ENCODE measurements around the gene IBSP.

Gene IBSP

GRCh38 chr4:87783781-87784180 lies 15.6 kb upstream of the IBSP start:
- H3K27ac ChIP-seq = no peak overlapping the region
- no peak overlapping the region for H3K4me3 ChIP-seq (ENCODE audit: low read depth, low read length)
- no peak for TF ChIP-seq CTCF (IDR thresholded peaks at IDR 0.05; ENCODE audit: low read depth, low read length)
- H3K27me3 ChIP-seq (ENCODE audit: insufficient read depth, low read depth, severe bottlenecking) = no peaks in the 10 kb centered on the region
- H3K9me3 ChIP-seq (ENCODE audit: severe bottlenecking) = no peaks in the 10 kb centered on the region
- no peak for DNase-seq
- no peaks in the 10 kb centered on the region for H3K36me3 ChIP-seq

- H3K9me3 ChIP-seq (ENCODE audit: severe bottlenecking) = no peaks in the 10 kb centered on the region
- TF ChIP-seq CTCF (IDR thresholded peaks at IDR 0.05; ENCODE audit: low read depth, low read length) = no peak
- no peak overlapping the region for H3K27ac ChIP-seq
- H3K36me3 ChIP-seq = no peaks in the 10 kb centered on the region
- no peak for DNase-seq
- H3K4me3 ChIP-seq (ENCODE audit: low read depth, low read length) = no peak overlapping the region
- no peaks in the 10 kb centered on the region for H3K27me3 ChIP-seq (ENCODE audit: insufficient read depth, low read depth, severe bottlenecking)
These were observed 13.4 kb upstream of the IBSP start for GRCh38 chr4:87785731-87786509.

DNA sequence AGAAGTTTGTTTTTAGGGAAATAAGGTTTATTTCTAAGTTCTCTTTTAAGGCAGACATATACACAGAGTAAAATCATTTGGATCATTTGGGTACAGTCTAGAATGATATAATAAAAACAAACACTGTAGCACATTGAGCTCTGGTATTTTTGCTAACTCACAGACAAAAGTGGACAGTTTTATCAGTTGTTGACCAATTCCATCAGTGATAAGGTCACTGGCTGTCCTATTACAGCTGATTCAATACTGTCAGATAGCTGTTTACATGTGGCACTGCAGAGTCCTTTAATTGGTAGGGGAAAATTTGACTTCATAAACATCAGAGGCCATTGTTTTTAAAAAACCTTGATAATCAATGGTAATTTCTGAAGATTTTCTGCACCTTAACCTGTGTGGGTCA lies 3.5 kb downstream of the IBSP start:
- no peak for DNase-seq
- Histone ChIP-seq H3K4me3 (ENCODE audit: low read depth, low read length) (no peak overlapping the region), H3K9me3 (ENCODE audit: severe bottlenecking) (no peaks in the 10 kb centered on the region), H3K36me3 (no peaks in the 10 kb centered on the region), H3K27ac (no peak overlapping the region), H3K27me3 (ENCODE audit: insufficient read depth, low read depth, severe bottlenecking) (no peaks in the 10 kb centered on the region)
- TF ChIP-seq CTCF (IDR thresholded peaks at IDR 0.05; ENCODE audit: low read depth, low read length) = no peak

DNA sequence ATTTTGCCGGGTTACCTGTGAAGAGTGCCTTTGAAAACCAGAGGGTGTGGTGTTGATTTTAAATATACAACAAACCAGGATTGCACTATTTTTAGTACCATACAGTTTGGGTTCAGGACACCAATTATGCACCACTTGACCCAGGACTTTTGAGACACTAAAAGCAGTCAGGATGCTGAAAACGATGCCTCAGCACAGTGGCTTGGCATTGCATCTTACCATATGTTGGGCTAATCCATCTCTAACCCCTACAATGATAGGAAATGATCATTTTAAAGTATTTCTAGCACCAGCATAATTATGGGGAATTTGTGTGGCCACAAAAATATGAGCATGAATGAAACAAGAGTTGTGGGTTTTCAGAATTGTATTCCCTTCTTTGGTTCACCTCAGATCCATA lies 4.1 kb downstream of the IBSP start:
- no peaks in the 10 kb centered on the region for H3K36me3 ChIP-seq
- no peaks in the 10 kb centered on the region for H3K27me3 ChIP-seq (ENCODE audit: insufficient read depth, low read depth, severe bottlenecking)
- H3K27ac ChIP-seq = no peak overlapping the region
- no peaks in the 10 kb centered on the region for H3K9me3 ChIP-seq (ENCODE audit: severe bottlenecking)
- TF ChIP-seq CTCF (IDR thresholded peaks at IDR 0.05; ENCODE audit: low read depth, low read length) = no peak
- DNase-seq = no peak
- no peak overlapping the region for H3K4me3 ChIP-seq (ENCODE audit: low read depth, low read length)

DNA sequence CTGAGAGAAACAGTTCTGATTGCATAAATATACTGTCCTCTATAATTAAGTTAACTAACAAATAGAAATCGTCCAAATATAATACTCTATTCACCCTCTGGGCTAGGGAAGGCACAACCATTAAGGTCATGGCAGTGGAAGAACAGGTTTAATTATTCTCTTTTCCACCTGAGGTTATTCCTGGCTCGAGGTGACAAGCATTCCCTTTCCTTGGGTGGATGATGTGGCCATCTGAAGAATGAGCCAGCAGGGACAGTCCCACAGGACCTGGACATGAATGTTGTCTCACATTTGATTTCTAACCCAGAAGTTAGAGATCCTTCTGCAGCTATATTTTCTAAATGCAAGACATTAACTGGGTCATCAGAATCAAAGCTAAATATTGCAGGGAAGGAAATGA lies 5.5 kb downstream of the IBSP start:
- Histone ChIP-seq H3K36me3 (no peaks in the 10 kb centered on the region), H3K4me3 (ENCODE audit: low read depth, low read length) (no peak overlapping the region), H3K27ac (no peak overlapping the region), H3K9me3 (ENCODE audit: severe bottlenecking) (no peaks in the 10 kb centered on the region), H3K27me3 (ENCODE audit: insufficient read depth, low read depth, severe bottlenecking) (no peaks in the 10 kb centered on the region)
- TF ChIP-seq CTCF (IDR thresholded peaks at IDR 0.05; ENCODE audit: low read depth, low read length) = no peak
- no peak for DNase-seq

DNA sequence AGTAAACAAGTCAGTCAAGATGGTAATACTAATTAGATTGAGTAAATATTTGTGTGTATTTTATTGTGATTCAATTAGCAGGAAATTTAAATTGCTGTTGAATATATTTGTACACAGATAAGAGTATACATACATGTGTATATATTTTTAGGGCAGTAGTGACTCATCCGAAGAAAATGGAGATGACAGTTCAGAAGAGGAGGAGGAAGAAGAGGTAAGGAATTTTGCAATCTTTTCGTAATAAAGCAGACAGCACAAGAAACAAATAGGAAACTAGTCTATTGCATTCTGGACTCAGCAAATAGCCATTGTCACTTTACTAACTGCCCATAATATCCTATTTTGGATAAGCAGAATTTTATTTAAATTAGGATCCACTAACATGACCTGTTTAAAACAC lies 6.6 kb downstream of the IBSP start:
- DNase-seq = no peak
- Histone ChIP-seq H3K9me3 (ENCODE audit: severe bottlenecking) (no peaks in the 10 kb centered on the region), H3K27ac (no peak overlapping the region), H3K4me3 (ENCODE audit: low read depth, low read length) (no peak overlapping the region), H3K36me3 (no peaks in the 10 kb centered on the region), H3K27me3 (ENCODE audit: insufficient read depth, low read depth, severe bottlenecking) (no peaks in the 10 kb centered on the region)
- TF ChIP-seq CTCF (IDR thresholded peaks at IDR 0.05; ENCODE audit: low read depth, low read length) = no peak
